PC-9 (cell line): Measurements from ENCODE around the gene C10orf143. TPM values are rescaled to one million over a fixed set of nuclear protein-coding genes. Genes with fewer than 3 reads are reported as not detected.

Source experiments
- Bru-seq: library from RNA; stranded (reverse); fragments of 400-500 nt; gene quantifications from one replicate; lab custom pipeline; 2021; lab: Mats Ljungman, UMichigan
- BruChase-seq, 2 experiments: library from RNA; stranded (reverse); fragments of 400-500 nt; gene quantifications; one replicate each; lab custom pipeline; 2021; lab: Mats Ljungman, UMichigan
- BruUV-seq: library from RNA; stranded (reverse); fragments of 400-500 nt; replicated peaks from 2 replicates; lab custom pipeline; 2021; lab: Mats Ljungman, UMichigan
- CTCF ChIA-PET: fragments of 300-600 bp; sonication (Branson Sonifier 250); formaldehyde crosslinking; loops from one replicate; lab custom pipeline; 2022; ENCODE audit warnings: antibody characterized with exemption; lab: Charles Lee
- POLR2A ChIA-PET: fragments of 300-600 bp; sonication (Branson Sonifier 250); formaldehyde crosslinking; loops from one replicate; lab custom pipeline; 2022; ENCODE audit warnings: antibody characterized with exemption; ENCODE audit not compliant: unreplicated experiment; lab: Charles Lee
- DNase-seq, 2 experiments: peaks; one replicate each; pipeline versions ENCODE4 v3.0.0 to v3.0.0-alpha.2; 2015 to 2022; ENCODE audit warnings: mixed read lengths in 1 of 2
- H2AFZ ChIP-seq: fragments of 200-600 bp; sonication (generic); 2 replicates; pipeline ENCODE4 v1.8.1; 2017; ENCODE audit warnings: antibody characterized with exemption
- H3F3A ChIP-seq: fragments of 200-600 bp; sonication (generic); 2 replicates; pipeline ENCODE4 v1.8.1; 2017; ENCODE audit warnings: antibody characterized with exemption, mild to moderate bottlenecking, low read depth; ENCODE audit not compliant: insufficient read depth
- H3K27ac ChIP-seq: fragments of 200-600 bp; sonication (generic); 2 replicates; pipeline ENCODE4 v1.6.1; 2016; ENCODE audit warnings: mixed run types
- H3K27me3 ChIP-seq: fragments of 200-600 bp; sonication (generic); 2 replicates; pipeline ENCODE4 v1.6.1; 2016; ENCODE audit warnings: low read depth, mixed run types; ENCODE audit not compliant: insufficient read depth
- H3K36me3 ChIP-seq: fragments of 200-600 bp; sonication (generic); 2 replicates; pipeline ENCODE4 v1.6.1; 2016; ENCODE audit warnings: low read depth, mixed run types
- H3K4me1 ChIP-seq: fragments of 200-600 bp; sonication (generic); replicated peaks from 2 replicates; pipeline ENCODE4 v1.6.1; 2016; ENCODE audit warnings: mixed run types; ENCODE audit not compliant: insufficient read depth
- H3K4me2 ChIP-seq: fragments of 200-600 bp; sonication (generic); 2 replicates; pipeline ENCODE4 v1.6.1; 2017; ENCODE audit warnings: mixed run types
- H3K4me3 ChIP-seq: fragments of 200-600 bp; sonication (generic); 2 replicates; pipeline ENCODE4 v1.6.1; 2016; ENCODE audit warnings: mixed run types
- H3K79me2 ChIP-seq: fragments of 200-600 bp; sonication (generic); 2 replicates; pipeline ENCODE4 v1.6.1; 2017; ENCODE audit warnings: low read depth, mixed run types
- H3K9me2 ChIP-seq: fragments of 200-600 bp; sonication (generic); 2 replicates; pipeline ENCODE4 v1.8.1; 2017; ENCODE audit warnings: mild to moderate bottlenecking; ENCODE audit not compliant: insufficient read depth
- H3K9me3 ChIP-seq: fragments of 200-600 bp; sonication (generic); 2 replicates; pipeline ENCODE4 v1.8.1; 2016; ENCODE audit warnings: low read depth; ENCODE audit not compliant: insufficient read depth
- H4K20me1 ChIP-seq: fragments of 200-600 bp; sonication (generic); 2 replicates; pipeline ENCODE4 v1.8.1; 2017; ENCODE audit not compliant: insufficient read depth
- EZH2 ChIP-seq: fragments of 200-600 bp; sonication (generic); IDR thresholded peaks from 2 replicates; pipeline ENCODE4 v1.8.0; 2017; ENCODE audit warnings: antibody characterized with exemption, low read depth
- intact Hi-C: fragments of 100-400 bp; cut with micrococcal nuclease; formaldehyde crosslinking; loops from one replicate; pipeline ENCODE4 v1.10.0; 2022; ENCODE audit not compliant: unreplicated experiment
- long read RNA-seq: library from polyadenylated mRNA; stranded (forward); transcript quantifications from one replicate; pipeline ENCODE4 v2.0.0, GENCODE V29; 2022
- total RNA-seq: library from RNA; stranded (reverse); gene quantifications from 2 replicates; pipeline ENCODE4 v1.2.3, GENCODE V29; 2021
- TF ChIP-seq, protein P1 (sequence below): fragments of 200-600 bp; sonication (generic); conservative IDR thresholded peaks from 2 replicates; pipeline ENCODE4 v1.6.1; 2017; ENCODE audit warnings: mixed run types, antibody characterized with exemption, mild to moderate bottlenecking, moderate library complexity

Gene C10orf143
- total RNA-seq (2.8 and 3.5 TPM in 2 replicates), Bru-seq, nascent RNA (percentile 44 among the genes with signal in this experiment), BruChase-seq, experiment 1, labeled RNA remaining after a 2-hour chase (percentile 44 among the genes with signal in this experiment), BruChase-seq, experiment 2, labeled RNA remaining after a 6-hour chase (percentile 30 among the genes with signal in this experiment)
- long read RNA-seq, partial matches to known transcripts: 0 of 3 reads
- long read RNA-seq, other reads (novel, unspliced or antisense): 3 of 3 reads

DNA sequence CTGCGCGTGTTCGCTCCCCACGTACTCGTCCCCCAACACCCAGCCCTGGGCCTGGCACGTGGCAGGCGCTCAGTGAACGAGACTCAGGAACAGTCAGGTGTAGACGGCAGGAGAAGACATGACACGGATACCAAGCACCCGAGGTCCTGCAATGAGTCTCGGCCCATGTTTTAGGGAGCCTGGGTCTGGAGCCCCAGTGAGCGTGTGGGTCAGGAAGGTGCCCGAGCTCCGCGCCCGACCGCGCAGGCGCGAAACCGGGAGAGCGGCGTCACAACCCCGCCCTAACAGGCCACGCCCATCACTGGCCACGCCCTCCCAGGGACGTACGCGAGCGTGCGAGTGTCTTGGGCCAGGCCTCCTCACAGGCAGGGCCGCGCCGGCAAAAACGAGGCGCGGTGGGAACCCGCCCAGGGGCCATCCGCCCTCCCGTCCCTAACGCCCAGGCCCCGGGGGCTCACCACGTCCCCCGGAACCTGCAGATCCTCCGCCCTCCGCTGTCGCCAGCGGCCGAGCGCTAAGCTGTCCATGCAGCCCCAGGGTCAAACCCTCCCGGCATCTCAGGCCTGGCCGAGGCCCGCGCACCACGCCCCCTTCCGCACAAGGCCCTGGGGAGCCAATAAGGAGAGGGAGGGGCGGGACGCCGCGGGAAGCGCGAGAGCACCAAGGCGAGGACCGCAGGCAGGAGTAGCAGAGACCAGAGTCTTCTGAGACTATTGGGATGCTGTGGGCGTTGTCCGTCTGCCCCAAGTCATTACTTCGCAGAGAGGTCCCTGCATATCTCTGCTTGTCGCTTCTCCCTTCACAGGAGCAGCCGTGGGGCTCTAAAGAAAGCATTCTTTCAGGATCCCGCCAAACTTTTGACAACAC lies at the start of gene C10orf143:
Gene C10orf143 (minus strand): TSS at position 585 of the 867 bp plus-strand sequence. CDS start 58 bp downstream, at position 527.
- H3K9me2 ChIP-seq: no peaks in the 10 kb centered on the region
- H3K4me2 ChIP-seq: peak within 1 kb of the TSS; percentile 74
- intact Hi-C loops: loop anchor here (1.0 kb wide), 1 partner anchor 26 kb away; the partner anchor contains the start of gene GLRX3
- no peaks in the 10 kb centered on the region for H4K20me1 ChIP-seq
- no peaks in the 10 kb centered on the region for H3K79me2 ChIP-seq
- no peaks in the 10 kb centered on the region for H3F3A ChIP-seq
- peak within 1 kb of the TSS; percentile 53; the same call in 1 of the 2 replicates for H3K27ac ChIP-seq
- no peaks in the 10 kb centered on the region for H3K9me3 ChIP-seq
- H3K4me3 ChIP-seq: peak within 1 kb of the TSS; percentile 65
- peak within 1 kb of the TSS; percentile 84 for H2AFZ ChIP-seq
- POLR2A ChIA-PET: interaction anchor here (0.6 to 1.3 kb wide), 4 partner anchors 25 to 71 kb away, joined by 3 to 5 read pairs (median 4); partner anchors contain the start of gene GLRX3
- BruUV-seq: no TSS peak
- no peaks in the 10 kb centered on the region for H3K36me3 ChIP-seq
- DNase-seq: peak; percentile 67 to 93
- H3K27me3 ChIP-seq: no peaks in the 10 kb centered on the region
- TF ChIP-seq, protein P1, sequence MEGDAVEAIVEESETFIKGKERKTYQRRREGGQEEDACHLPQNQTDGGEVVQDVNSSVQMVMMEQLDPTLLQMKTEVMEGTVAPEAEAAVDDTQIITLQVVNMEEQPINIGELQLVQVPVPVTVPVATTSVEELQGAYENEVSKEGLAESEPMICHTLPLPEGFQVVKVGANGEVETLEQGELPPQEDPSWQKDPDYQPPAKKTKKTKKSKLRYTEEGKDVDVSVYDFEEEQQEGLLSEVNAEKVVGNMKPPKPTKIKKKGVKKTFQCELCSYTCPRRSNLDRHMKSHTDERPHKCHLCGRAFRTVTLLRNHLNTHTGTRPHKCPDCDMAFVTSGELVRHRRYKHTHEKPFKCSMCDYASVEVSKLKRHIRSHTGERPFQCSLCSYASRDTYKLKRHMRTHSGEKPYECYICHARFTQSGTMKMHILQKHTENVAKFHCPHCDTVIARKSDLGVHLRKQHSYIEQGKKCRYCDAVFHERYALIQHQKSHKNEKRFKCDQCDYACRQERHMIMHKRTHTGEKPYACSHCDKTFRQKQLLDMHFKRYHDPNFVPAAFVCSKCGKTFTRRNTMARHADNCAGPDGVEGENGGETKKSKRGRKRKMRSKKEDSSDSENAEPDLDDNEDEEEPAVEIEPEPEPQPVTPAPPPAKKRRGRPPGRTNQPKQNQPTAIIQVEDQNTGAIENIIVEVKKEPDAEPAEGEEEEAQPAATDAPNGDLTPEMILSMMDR: no peak
- TF ChIP-seq EZH2: no peak
- CTCF ChIA-PET: interaction anchor here (0.7 to 1.2 kb wide), 2 partner anchors 26 to 28 kb away, joined by 3 to 4 read pairs; partner anchors contain the start of gene GLRX3
- no peaks in the 10 kb centered on the region for H3K4me1 ChIP-seq

DNA sequence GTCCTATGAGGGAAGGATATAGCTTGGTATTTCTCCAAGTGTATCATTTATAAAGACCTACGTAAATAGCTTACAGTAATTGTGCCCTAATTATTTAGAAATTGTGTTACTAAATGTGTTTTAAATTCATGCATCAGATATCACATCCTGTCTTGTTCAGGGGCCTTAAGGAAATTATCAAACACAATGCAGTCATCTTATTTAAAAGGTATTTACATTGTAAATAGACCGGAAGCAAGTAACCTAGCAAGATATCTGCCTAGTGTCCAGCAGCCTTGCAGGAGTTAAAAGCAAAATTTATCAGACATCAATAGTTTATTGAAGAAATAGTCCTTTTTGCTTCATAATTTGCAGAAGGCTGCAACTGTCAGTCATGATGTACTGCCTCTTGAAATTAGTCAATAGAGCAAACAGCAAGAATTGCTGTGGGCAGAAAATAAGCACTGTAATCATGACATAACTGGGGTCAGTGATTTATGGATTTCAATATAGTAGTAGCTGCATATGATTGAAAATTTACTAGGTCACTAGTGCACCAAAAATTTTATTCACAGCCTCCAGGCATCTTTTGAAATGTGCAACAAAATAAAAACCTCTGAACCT lies 48.7 kb upstream of the C10orf143 start:
- Histone ChIP-seq H4K20me1 (no peaks in the 10 kb centered on the region), H3F3A (no peaks in the 10 kb centered on the region), H3K27me3 (no peaks in the 10 kb centered on the region), H3K4me3 (no peak overlapping the region), H3K27ac (no peak overlapping the region), H3K9me3 (no peaks in the 10 kb centered on the region), H3K4me1 (no peaks in the 10 kb centered on the region), H3K79me2 (no peaks in the 10 kb centered on the region), H2AFZ (no peak overlapping the region), H3K9me2 (no peaks in the 10 kb centered on the region), H3K4me2 (no peak overlapping the region), H3K36me3 (no peaks in the 10 kb centered on the region)
- no peak for TF ChIP-seq EZH2
- TF ChIP-seq, protein P1: no peak
- ChIA-PET POLR2A (no interaction called here), CTCF (no interaction called here)
- no peak for DNase-seq
- no TSS peak for BruUV-seq
- intact Hi-C loops: no loop called here

DNA sequence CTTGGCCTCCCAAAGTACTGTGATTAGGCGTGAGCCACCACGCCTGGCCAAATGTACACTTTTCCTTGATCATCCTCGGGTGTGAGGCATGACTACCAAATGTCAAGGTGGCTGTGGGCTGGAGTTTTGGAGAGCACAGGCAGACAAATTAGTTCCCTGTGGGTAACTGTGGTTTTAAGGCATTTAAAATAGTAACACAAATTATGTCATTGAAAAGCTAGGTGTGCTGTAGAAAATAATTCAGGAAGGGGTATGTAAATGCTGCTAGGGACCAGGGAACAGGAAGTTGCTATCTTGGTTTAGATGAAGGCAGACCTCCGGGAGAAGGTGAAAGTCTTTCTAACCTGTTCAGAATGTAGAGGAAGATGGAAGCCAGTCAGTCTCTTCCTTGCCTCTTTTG lies 35.4 kb upstream of the C10orf143 start:
- TF ChIP-seq, protein P1: no peak
- TF ChIP-seq EZH2: no peak
- H3K9me3 ChIP-seq: no peaks in the 10 kb centered on the region
- H3K79me2 ChIP-seq: peaks cover 4% of the 10 kb centered on the region; the same call in 1 of the 2 replicates
- H3K9me2 ChIP-seq: no peaks in the 10 kb centered on the region
- H3K27me3 ChIP-seq: no peaks in the 10 kb centered on the region
- intact Hi-C loops: no loop called here
- BruUV-seq: no TSS peak
- H3K4me1 ChIP-seq: no peaks in the 10 kb centered on the region
- DNase-seq: no peak
- POLR2A ChIA-PET: no interaction called here
- no peak overlapping the region for H3K4me2 ChIP-seq
- no peaks in the 10 kb centered on the region; the same call in 1 of the 2 replicates for H4K20me1 ChIP-seq
- H2AFZ ChIP-seq: no peak overlapping the region
- no peaks in the 10 kb centered on the region for H3F3A ChIP-seq
- H3K36me3 ChIP-seq: no peaks in the 10 kb centered on the region
- CTCF ChIA-PET: no interaction called here
- H3K4me3 ChIP-seq: no peak overlapping the region
- no peak overlapping the region for H3K27ac ChIP-seq
